Bone marrow (tissue), 2 donors: ENCODE measurements around the gene NFIB.

ENCODE experiments used
- DNase-seq, 2 donors: peaks; one replicate each; lab custom pipeline; 2025; lab: John Stamatoyannopoulos, UW

The NFIB gene

DNA sequence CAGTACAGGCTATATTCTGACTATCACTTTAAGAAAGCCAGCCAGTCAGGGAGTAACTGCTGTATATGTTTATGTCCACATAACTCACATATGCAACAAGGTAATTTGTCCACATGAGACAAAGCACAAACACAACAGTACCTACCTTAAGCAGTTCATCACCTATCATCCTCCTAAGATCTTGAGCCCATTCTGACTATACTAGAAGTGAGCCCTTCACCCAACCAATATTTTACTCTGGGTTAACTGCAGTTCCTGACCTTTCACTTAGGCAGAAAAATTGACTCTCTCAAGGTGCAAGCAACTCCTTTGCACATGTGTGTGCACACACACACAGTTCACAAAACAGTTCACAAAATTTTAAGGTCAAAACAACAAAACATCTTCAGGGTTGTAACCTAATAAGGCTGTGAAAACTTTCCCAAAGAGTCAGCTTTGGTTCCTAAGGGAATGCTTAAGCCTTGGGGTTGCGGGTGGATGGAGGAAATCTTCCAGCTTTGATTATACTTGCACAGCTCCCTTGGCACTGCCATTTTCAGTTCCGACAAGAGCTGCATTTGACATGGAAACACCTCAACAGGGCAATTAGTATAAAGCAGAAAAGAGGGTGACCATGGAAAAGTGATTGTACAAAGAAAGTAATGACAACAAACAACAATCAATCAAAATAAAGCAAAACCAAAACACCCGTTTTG, 215.3 kb downstream of the NFIB start:
- DNase-seq, result no peak

DNA sequence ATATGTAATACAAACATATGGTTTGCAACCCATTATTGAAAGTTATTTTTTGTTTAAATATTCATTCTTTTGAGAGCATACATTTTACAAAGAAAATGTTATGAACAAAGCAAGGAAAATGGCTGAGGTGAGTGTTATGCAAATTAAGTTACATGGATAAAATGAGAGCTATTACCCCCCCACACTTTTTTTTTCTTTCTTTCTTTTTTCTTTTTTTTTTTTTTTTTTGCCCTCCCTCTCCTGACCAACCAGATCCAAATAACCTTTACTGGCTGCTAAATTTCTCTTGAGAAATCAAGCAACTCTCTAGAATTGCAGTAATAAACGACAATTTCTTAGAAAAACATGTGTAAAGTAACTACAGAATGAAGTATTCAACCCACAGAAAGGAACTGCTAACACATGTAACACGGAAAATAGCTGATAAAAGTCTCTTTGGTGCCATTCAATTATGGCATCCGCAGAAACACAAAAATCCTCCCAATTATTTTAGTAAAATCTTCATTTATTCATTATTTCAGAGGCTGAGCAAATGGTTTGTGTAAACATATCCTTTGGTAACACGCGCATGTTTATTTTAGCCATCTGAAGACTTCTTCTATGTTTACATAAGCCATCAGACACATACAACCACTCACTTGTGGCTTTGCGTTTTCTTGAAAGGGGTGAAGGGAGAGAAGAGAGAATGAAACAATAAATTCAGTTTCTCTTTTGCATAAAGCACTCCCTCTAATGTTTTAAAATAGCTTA, 216.1 kb downstream of the NFIB start:
- DNase-seq, result no peak

DNA sequence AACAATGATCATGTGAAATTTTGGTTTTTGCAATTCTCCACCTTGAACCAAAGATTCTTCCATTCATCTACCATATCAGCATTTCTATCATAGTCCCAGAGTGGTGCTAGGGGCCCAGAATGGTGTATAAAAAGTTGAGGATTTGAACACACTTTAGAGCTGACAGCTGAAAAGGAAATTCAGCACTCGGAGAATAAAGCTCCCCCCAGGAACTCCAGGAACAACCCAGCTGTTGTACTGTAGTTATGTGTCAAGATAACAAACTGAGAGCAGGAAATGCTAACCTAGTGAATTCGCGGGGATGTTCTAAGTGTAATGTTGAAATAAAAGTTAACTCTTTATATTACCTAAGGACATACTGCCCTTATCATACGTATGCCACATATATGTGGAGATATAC, 216.7 kb downstream of the NFIB start:
- DNase-seq, result no peak

DNA sequence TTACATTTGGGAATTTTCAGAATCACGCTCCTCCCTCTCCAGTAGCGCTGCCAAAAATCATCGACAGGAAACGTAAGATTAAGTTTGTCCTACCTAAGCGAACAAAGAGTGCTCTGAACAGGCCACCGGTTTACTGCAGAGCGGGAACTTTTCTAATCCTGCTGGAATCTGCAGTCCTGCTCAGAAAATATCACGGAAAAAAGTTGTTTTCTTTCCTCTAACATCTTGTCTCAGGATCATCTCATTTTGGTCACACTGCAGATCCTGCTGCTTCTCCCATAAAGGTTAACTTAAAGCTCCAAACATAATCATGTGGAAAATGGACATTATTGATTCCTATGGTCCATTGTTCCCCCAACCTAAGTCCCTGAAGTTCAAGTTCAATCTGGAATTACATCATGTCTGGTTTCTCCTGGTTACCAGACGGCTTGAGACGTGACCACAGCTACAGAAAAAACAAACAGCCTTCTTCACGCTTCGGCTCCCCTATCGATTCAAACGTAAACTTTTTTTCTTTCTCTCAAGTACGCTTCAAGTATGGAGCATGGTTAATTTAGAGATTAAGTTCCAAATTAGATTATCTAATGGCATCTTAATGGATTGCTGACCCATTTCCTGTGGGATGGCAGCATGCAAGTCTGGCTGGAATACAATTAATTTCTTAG, 217.6 kb downstream of the NFIB start:
- no peak for DNase-seq

DNA sequence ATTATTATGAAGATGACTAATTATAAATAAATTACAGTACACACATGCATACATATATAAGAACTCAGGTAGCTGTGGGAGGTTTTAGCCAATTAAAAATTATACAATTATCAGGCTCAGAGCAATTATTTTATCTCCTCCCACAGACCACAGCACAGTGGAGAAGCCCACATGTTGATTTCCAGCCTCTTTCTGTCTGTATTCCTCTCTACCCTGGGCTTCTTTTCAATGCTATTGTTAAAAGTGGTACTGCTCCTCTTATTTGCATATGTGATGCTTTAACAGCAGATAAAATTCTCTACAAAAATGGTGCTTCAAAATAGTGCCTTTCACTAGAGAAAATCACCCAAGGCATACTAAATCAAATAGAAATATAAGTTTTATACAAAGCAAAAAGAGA, 218.7 kb downstream of the NFIB start:
- no peak for DNase-seq

DNA sequence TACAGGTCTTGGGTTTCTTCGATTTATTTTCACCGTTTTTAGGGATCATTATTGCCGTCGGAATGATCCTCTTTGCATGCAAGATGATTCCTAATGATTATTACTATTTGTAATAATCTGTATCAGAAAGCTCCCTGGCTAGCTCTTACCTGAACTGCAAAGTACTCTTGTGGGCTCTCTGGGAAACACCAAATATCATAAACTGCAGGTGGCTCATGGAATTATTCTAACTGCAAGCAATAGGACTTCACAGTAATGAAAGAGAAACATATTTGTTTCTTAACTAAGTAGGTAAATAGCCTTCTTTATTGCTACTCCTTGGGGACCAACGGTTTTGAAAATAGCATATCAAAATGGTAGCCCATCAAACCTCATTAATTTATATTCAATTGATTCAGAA, 219.4 kb downstream of the NFIB start:
- DNase-seq, result no peak

DNA sequence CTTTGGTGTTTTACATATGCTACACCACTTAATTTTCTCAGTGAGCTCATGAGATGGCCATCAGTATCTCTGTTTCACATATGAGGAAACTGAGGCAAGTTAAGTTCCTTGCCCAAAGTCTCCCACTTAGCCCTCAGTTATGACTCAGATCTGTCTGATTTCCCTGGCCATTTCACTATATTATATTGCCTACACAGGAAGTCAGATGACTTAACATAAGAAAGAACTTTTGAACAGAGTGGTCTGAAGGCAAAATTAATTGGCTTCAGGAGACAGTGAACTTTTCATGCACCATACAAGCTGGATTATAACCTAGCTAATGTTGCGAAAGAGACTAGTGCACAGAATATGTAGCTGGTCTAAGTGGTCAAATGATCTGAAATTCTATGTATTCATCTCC, 221.6 kb downstream of the NFIB start:
- DNase-seq, result no peak

DNA sequence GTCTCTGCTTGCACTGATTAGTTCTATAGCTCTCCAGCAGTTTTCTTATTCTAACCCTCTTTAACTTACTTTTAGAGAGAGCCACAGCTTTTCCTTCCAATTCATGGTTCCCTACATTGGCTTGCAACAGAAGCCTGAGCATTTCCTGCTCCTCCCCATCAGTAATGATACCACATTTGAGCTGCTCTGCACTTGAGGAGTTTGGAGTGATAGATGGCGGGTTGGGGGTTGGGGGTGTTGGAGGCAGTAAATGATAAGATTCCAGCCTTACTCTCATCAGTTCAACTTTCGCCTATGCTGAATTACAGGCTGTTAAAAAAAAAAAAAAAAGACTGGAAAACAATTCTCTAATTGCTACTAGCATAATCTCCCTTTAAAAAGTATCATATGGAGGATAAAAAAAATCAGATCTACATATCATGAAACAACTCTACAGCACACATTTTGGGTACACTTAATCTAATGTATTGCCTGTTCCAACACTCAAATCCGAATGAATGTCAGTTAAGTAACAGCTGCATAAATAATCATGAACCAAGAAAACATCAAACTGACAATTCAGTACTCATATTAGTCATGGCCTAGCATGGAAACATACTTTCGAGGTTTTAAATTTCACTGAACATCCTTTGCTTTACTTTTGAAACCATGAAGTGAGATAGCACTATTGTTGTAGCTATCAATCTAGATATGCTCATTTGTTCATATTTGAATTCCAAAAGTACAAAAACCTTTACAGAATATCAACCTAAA, 224.7 kb downstream of the NFIB start:
- no peak for DNase-seq

DNA sequence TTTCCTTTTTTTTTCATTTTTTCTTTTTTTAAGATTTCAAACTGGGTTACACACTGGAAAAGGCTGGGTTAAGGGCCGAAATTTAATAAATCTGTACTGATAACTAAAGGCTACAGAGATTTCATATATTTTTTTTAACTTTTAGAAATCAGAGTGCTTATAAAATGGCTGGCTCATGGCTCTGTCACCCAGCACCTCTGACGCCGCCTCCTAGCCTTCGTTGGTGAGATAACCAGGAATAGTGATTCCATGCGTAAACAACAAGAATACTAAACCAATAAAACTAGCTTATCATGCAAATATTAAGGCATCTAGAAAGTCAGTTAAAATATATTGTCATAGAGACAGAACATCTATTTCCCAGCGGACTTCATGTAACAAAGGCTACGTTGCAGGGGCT, 226.4 kb downstream of the NFIB start:
- no peak for DNase-seq

DNA sequence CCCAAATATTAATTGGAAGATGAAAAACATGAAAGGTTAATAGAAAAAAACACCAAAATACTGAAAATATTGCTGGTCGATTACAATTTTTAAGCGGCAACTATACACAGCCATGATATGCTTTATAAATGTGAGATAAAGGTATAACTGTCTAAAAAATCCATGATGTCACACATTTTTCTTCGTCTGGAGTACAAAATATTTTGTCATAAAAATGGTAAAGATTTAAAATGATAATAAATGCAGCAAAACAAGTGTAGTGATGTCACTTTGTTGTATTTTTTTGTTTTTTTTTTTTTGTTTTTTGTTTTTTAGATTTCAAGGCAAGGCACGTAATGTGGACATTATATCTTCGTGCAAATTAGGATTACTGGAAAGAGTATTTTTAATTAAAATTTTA, 227.4 kb downstream of the NFIB start:
- no peak for DNase-seq

DNA sequence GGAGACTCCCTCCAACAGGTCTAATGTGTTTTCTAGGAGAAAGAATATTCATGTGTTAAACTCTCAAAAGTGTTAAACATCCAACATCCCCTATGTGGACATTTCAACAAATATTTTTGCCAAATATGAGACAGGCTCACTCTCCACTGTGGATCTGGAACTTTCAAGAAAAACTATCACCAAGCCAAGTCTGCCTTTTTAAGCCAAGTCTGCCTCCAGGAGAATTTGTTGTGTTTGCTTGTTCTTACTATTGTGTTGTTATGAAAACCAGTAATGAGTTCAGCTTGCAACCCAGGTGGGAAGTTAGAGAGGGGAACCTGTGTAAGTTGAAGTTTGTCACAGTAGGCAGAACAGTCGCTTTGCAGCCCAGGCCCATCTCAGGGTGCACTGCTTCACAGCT, 228.1 kb downstream of the NFIB start:
- no peak for DNase-seq

DNA sequence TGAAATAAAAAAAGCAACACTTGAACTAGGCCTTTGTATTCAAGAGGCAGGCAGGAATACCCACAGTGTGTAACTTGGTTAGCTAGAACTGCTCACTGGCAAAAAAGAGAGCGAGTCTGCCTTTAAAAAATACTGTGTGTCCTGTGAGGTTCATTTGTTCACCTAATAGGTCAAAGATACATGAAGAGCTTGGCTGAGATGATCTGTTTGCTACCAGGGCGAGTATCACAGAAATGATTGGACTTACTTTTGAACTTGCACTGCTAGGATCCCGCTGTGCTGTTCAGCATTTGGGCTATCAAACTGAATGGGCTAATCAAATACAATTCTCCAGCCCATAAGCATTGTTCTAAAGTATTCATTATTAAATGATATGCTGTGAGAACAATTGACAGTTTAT, 229.1 kb downstream of the NFIB start:
- DNase-seq, result no peak

DNA sequence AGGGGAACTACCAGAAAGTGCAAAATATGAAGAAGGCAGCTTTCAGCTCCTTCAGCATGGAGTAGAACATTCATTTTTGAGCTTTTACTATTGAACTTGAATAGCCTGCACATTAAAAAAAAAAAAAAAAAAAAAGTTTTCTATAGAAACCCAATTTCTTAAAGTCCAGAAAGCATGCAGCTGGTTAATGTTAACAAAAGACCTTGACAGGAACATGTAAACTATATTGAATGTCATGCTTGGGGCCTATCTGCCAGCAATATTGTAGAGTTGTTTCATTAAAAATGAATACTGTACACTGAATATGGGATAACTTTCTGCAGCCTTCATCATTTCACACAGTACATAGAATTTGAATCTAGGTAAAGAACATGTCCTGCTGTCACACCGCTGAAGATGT, 230.6 kb downstream of the NFIB start:
- DNase-seq, result no peak

DNA sequence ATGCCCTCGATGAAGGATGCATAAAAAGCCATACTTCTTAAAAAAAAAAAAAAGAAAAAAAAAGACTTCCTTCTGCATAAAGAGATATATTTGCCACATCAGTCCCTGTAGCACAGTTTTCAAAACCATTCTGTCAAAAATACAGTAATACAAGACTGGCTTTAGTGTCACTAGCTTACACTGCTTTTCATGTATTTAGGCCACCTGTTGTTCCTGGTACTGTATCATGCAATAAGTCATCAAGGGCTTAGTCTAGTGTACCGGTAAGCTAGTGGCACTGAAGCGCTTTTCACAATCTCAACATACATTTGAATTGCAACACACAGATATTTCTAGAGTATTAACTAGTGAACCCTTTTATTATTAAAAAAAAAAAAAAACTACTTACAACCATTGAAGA, 231.2 kb downstream of the NFIB start:
- no peak for DNase-seq

DNA sequence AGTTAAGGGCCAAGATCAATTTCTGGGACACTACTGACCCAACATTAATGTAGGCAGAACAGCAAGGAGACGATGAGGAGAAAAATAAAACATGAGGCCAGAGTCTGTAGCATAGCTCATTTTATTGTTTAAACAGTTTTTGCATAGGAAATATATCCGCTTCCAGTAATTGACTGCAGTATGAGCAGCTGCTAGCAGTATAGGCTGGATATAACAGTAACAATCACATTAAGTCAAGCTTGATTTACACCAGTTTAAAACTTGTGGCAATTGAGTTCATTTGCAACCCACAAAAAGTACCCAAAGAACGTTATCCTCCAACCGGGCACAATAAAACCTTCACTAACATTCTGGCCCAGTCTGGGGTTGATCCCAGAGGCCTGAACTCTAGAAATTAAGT, 232.2 kb downstream of the NFIB start:
- no peak for DNase-seq

DNA sequence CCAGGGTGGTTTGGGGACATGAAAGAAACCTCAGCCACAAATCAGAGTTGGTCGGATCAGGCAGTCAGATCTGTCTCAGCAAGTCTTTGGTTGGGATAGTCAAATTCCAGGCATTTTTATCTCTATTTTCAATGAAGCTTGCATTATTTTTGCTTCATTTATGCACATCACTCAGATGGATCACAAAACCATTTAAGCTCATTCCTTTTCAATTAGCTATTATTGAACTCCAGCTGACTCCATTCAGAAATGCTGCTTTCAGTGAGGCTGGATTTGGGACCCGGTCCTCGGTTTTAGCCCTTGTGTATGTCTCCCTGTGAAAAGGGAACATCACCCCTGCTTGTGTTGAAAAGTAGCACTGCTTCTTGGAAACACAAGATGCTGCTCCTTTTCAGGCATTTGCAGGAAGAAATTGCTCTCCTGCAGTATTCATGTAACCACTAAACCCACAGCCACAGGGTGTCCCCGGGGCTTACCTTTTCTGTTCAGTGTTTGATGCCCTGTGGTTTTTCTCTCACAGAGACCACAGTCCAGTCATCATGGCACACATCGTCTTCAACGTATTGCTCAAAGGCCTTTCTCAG, 232.9 kb downstream of the NFIB start:
- DNase-seq, result no peak

DNA sequence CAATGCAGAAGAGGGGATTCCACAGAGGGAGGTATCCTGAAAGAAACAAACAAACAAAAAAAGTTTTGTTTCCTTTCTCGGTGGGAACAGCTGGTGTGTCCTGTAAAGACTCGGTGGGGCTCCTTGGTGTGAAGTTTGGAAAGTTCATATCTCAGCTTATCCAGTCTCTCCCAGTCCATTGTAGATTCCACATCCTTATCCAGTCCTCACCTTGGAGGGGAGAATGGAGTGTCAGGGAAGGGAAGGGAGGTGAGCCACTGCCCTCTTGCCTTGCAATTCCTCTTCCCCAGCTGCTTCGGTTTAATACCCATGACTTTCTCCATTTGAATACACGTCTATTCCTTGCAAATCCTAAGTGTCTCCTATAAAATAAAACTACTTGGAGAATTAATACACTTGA, 234.5 kb downstream of the NFIB start:
- DNase-seq, result no peak

DNA sequence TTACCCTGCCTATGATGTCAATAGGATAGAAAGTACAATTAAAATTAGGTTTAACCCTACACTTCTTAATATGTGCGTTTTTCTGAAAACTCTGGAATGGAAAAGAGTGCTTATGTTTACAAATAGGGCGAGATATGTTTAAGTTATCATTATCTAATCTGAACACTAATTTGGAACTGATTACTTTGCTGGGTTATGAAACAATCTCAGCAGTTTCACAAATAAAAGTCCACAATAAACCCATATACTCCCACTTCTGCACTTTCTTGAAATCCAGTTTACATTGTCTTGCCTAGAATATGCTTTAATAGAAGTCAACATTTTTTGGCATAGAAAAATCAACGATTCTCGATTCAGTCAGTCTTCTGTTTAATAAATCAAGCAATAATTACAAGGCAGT, 236.3 kb downstream of the NFIB start:
- no peak for DNase-seq

DNA sequence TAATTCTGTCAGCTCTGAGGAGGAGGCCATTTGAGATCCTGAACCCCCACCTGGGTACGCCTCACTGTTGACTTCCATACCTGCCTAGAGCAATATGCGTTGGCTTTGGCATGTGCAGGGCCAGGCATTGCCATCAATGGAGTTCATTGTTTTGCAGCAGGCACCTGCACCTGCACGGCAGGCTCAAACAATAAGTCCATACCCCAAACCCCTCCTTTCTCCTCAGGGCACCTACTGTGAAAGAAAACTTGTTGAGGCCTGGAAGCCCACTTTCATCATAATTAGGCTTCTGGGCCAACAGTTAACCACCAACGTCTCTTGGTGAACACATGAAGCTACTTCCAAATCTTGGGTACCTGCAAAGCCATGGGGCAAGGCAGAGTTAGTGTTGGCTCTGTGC, 238.7 kb downstream of the NFIB start:
- DNase-seq, result no peak

DNA sequence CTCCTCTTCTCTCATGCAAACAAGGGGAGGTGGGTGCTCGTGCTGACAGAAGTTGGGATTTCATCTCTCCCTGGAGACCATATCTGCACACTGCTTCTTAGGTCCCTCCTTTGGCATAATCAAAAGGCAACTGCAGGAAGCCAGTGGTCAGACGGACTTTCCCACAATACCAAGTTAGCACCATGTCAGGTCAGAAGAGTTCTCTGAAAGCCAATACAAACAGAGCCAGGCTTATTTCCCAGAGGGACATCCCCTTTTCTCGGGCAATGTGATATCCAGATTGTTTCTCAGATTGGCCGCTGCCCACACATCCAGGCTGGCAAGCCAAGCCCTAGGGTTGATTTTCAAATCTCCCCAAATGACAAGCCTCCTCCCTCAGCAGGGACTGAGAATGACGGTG, 241.1 kb downstream of the NFIB start:
- no peak for DNase-seq

DNA sequence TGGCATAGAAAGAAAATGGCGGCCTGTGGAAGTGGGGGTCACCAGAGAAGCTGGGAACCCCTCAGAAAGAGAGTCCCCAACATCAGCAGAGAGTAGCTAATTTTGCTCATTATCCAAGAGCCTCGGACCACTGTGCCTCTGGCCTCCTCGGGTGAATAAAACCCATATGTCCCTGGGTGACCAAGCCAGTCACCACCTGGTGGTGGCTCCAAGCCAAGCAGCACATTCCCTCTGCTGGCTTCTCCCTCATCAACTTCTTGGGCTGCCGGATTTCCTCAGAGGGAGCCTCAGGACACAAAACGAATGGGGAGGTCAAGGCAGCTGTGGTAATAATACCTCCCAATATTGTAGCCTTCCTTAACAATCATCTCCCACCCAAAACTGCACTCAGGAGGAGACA, 242.5 kb downstream of the NFIB start:
- DNase-seq, result no peak

DNA sequence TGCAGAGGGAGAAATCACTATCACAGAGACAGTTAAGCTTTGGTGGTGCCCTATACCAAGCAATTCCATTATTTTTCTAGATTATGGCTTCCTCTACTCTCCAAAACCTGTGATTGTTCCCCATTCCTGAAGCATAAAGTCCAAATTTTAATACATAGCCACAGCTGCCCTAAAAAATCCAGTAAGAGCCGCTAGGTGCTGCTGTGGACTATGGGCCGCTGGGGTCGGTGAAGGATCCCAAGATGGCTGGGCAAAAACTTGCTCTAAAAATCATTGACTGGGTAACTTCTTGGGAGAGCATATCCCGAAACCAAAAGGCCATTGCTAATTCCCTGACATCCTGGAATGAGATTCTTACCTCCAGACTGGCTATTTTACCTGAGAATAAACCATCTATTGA, 245.3 kb downstream of the NFIB start:
- no peak for DNase-seq
